H1 (cell line): ENCODE data around the gene LRRC61. TPM values are rescaled to one million over a fixed set of nuclear protein-coding genes. Genes with fewer than 3 reads are reported as not detected.

ENCODE experiments used
- CTCF ChIA-PET: fragments of 300-600 bp; sonication (Branson Sonifier 250); formaldehyde crosslinking; loops from one replicate; lab custom pipeline; 2021; ENCODE audit not compliant: partially characterized antibody; lab: Charles Lee
- POLR2A ChIA-PET: fragments of 300-600 bp; sonication (Branson Sonifier 250); formaldehyde crosslinking; loops from one replicate; lab custom pipeline; 2021; ENCODE audit warnings: inconsistent platforms; ENCODE audit not compliant: partially characterized antibody; lab: Charles Lee
- DNase-seq, 2 experiments: peaks; one replicate each; pipeline versions ENCODE4 v3.0.0 to v3.0.0-alpha.2; 2010 to 2022; ENCODE audit warnings: low spot score in 2 of 2, low read depth in 1 of 2, mixed read lengths in 1 of 2
- FAIRE-seq: peaks from 2 replicates; lab custom pipeline; 2011; peaks lifted over from hg19 to GRCh38; lab: Jason Lieb, UNC
- H2AFZ ChIP-seq: 2 replicates; pipeline ENCODE4 v1.8.1; 2012; ENCODE audit warnings: low read length, inconsistent platforms
- H2AK5ac ChIP-seq: 2 replicates; pipeline ENCODE4 v1.6.1; 2013; ENCODE audit warnings: low read depth, low read length
- H2BK120ac ChIP-seq: replicated peaks from 2 replicates; pipeline ENCODE3; 2013; ENCODE audit warnings: low read depth, low read length, inconsistent platforms
- H2BK12ac ChIP-seq: 2 replicates; pipeline ENCODE4 v1.6.1; 2013; ENCODE audit warnings: low read depth, low read length
- H2BK15ac ChIP-seq: 2 replicates; pipeline ENCODE4 v1.6.1; 2013; ENCODE audit warnings: low read length
- H2BK20ac ChIP-seq: 2 replicates; pipeline ENCODE4 v1.6.1; 2013; ENCODE audit warnings: low read length
- H2BK5ac ChIP-seq: 2 replicates; pipeline ENCODE4 v1.6.1; 2013; ENCODE audit warnings: low read depth, low read length
- H3K14ac ChIP-seq: 2 replicates; pipeline ENCODE4 v1.6.1; 2013; ENCODE audit warnings: inconsistent platforms; ENCODE audit not compliant: insufficient read length
- H3K18ac ChIP-seq: 2 replicates; pipeline ENCODE4 v1.6.1; 2013; ENCODE audit warnings: low read length; ENCODE audit errors: extremely low read depth
- H3K23ac ChIP-seq: 2 replicates; pipeline ENCODE4 v1.6.1; 2013; ENCODE audit warnings: inconsistent platforms; ENCODE audit not compliant: insufficient read length
- H3K23me2 ChIP-seq: 2 replicates; pipeline ENCODE4 v1.6.1; 2013; ENCODE audit warnings: low read depth, low read length
- H3K27ac ChIP-seq: 2 replicates; pipeline ENCODE4 v1.6.1; 2011; ENCODE audit warnings: low read depth, low read length, inconsistent platforms
- H3K27me3 ChIP-seq, 4 experiments: replicated peaks in 1 of 4; 1 replicate in 1 of 4; 2 replicates in 3 of 4; pipeline versions ENCODE4 v1.6.1 to v1.8.1; 2011 to 2013; ENCODE audit warnings: low read length in 3 of 4, mild to moderate bottlenecking in 3 of 4, inconsistent platforms in 2 of 4, mixed read lengths in 2 of 4, moderate library complexity in 1 of 4; ENCODE audit not compliant: control insufficient read depth in 3 of 4, insufficient read depth in 3 of 4; ENCODE audit errors: extremely low read depth in 1 of 4
- H3K36me3 ChIP-seq, 4 experiments: 2 replicates each; pipeline versions ENCODE4 v1.6.1 to v1.8.1; 2011 to 2013; ENCODE audit warnings: mild to moderate bottlenecking in 4 of 4, low read length in 3 of 4, moderate library complexity in 2 of 4, control low read depth in 1 of 4, inconsistent platforms in 1 of 4; ENCODE audit not compliant: insufficient read depth in 4 of 4, control insufficient read depth in 2 of 4
- H3K4ac ChIP-seq: replicated peaks from 2 replicates; pipeline ENCODE3; 2013; ENCODE audit warnings: low read length, low read depth, mixed read lengths, inconsistent platforms; ENCODE audit not compliant: insufficient read length
- H3K4me1 ChIP-seq, 4 experiments: replicated peaks in 1 of 4; 1 replicate in 1 of 4; 2 replicates in 3 of 4; pipeline versions ENCODE4 v1.6.1 to v1.8.1; 2011 to 2013; ENCODE audit warnings: low read length in 3 of 4, inconsistent platforms in 2 of 4, mixed read lengths in 1 of 4; ENCODE audit not compliant: insufficient read depth in 4 of 4, control insufficient read depth in 3 of 4
- H3K4me2 ChIP-seq, 2 experiments: 2 replicates each; pipeline versions ENCODE4 v1.6.1 to v1.8.1; 2011 to 2013; ENCODE audit warnings: low read depth in 2 of 2, low read length in 2 of 2, control low read depth in 1 of 2, inconsistent platforms in 1 of 2, mild to moderate bottlenecking in 1 of 2; ENCODE audit not compliant: insufficient read depth in 1 of 2
- H3K4me3 ChIP-seq, 4 experiments: fragments of 200-600, 300-600 bp in 1 of 4; sonication (generic), shearing (Covaris generic), sonication (Bioruptor Twin) in 1 of 4; 2 replicates each; pipeline versions ENCODE4 v1.5.1 to v1.8.1; 2011 to 2016; ENCODE audit warnings: low read length in 4 of 4, low read depth in 3 of 4, control low read depth in 2 of 4, inconsistent platforms in 2 of 4, mild to moderate bottlenecking in 2 of 4, mixed read lengths in 1 of 4, moderate library complexity in 1 of 4; ENCODE audit not compliant: insufficient read depth in 2 of 4; ENCODE audit errors: extremely low read depth in 1 of 4
- H3K56ac ChIP-seq: replicated peaks from 2 replicates; pipeline ENCODE3; 2013; ENCODE audit warnings: low read depth, mild to moderate bottlenecking, mixed read lengths, low read length, inconsistent platforms; ENCODE audit not compliant: insufficient read length
- H3K79me1 ChIP-seq: 2 replicates; pipeline ENCODE4 v1.6.1; 2013; ENCODE audit warnings: low read depth, low read length, control low read depth
- H3K79me2 ChIP-seq, 2 experiments: 2 replicates each; pipeline versions ENCODE4 v1.6.1 to v1.8.1; 2012 to 2013; ENCODE audit warnings: low read length in 2 of 2, mild to moderate bottlenecking in 2 of 2, inconsistent platforms in 1 of 2; ENCODE audit not compliant: insufficient read depth in 2 of 2, control insufficient read depth in 1 of 2
- H3K9ac ChIP-seq, 4 experiments: replicated peaks in 1 of 4; 1 replicate in 1 of 4; 2 replicates in 3 of 4; pipeline versions ENCODE4 v1.6.1 to v1.8.1; 2011 to 2013; ENCODE audit warnings: low read depth in 3 of 4, low read length in 3 of 4, control low read depth in 2 of 4, mild to moderate bottlenecking in 2 of 4, moderate library complexity in 2 of 4, inconsistent platforms in 1 of 4; ENCODE audit errors: extremely low read depth in 1 of 4
- H3K9me3 ChIP-seq, 2 experiments: 2 replicates each; pipeline versions ENCODE4 v1.6.1 to v1.8.1; 2012 to 2013; ENCODE audit warnings: mild to moderate bottlenecking in 2 of 2, moderate library complexity in 2 of 2, control low read depth in 1 of 2, inconsistent platforms in 1 of 2, low read depth in 1 of 2, low read length in 1 of 2, mixed read lengths in 1 of 2; ENCODE audit not compliant: insufficient read depth in 2 of 2
- H4K20me1 ChIP-seq, 2 experiments: replicated peaks in 1 of 2; 2 replicates each; pipeline versions ENCODE3 to v1.8.1; 2011 to 2013; ENCODE audit warnings: inconsistent platforms in 2 of 2, low read length in 2 of 2, mild to moderate bottlenecking in 1 of 2; ENCODE audit not compliant: insufficient read depth in 2 of 2, control insufficient read depth in 1 of 2
- H4K5ac ChIP-seq: 2 replicates; pipeline ENCODE4 v1.6.1; 2013; ENCODE audit warnings: low read length, low read depth, mixed read lengths, inconsistent platforms; ENCODE audit not compliant: insufficient read length
- H4K8ac ChIP-seq: 2 replicates; pipeline ENCODE4 v1.8.0; 2013; ENCODE audit warnings: mild to moderate bottlenecking, moderate library complexity, low read length, inconsistent platforms; ENCODE audit not compliant: insufficient read depth; ENCODE audit errors: extremely low read depth
- H4K91ac ChIP-seq: replicated peaks from 2 replicates; pipeline ENCODE3; 2013; ENCODE audit warnings: low read length, mixed read lengths, inconsistent platforms; ENCODE audit not compliant: insufficient read length
- BRCA1 ChIP-seq: IDR thresholded peaks from 2 replicates; pipeline ENCODE4 v1.6.1; 2012; ENCODE audit warnings: low read depth, low read length, improper control_type of control experiment
- CEBPB ChIP-seq: IDR thresholded peaks from 2 replicates; pipeline ENCODE4 v1.6.1; 2012; ENCODE audit warnings: low read depth, low read length
- FOSL1 ChIP-seq: IDR thresholded peaks from 2 replicates; pipeline ENCODE4 v1.6.1; 2011; ENCODE audit warnings: mild to moderate bottlenecking, low read depth, low read length, moderate library complexity; ENCODE audit not compliant: insufficient read depth
- GTF2F1 ChIP-seq: IDR thresholded peaks from 2 replicates; pipeline ENCODE4 v1.6.1; 2012; ENCODE audit warnings: low read depth, low read length, improper control_type of control experiment, borderline replicate concordance
- KDM1A ChIP-seq: fragments of 200-600, 300-600 bp; sonication (generic); IDR thresholded peaks from 2 replicates; pipeline ENCODE4 v1.7.1; 2016; ENCODE audit warnings: mild to moderate bottlenecking, low read length, borderline replicate concordance
- KDM4A ChIP-seq: IDR thresholded peaks from one replicate; pipeline ENCODE4 v1.7.1; 2012; ENCODE audit warnings: low read depth, mild to moderate bottlenecking, moderate library complexity, low read length, inconsistent platforms; ENCODE audit not compliant: severe bottlenecking
- PHF8 ChIP-seq: fragments of 200-600 bp; sonication (generic); conservative IDR thresholded peaks from 2 replicates; pipeline ENCODE4 v1.7.1; 2012; ENCODE audit warnings: low read depth, mild to moderate bottlenecking, inconsistent platforms, low read length, moderate library complexity
- POLR2A ChIP-seq, 2 experiments: IDR thresholded peaks; 1 replicate in 1 of 2; 2 replicates in 1 of 2; pipeline ENCODE4 v1.6.1; 2011; ENCODE audit warnings: low read depth in 2 of 2, low read length in 2 of 2, mild to moderate bottlenecking in 2 of 2; ENCODE audit errors: control extremely low read depth in 1 of 2
- POLR2AphosphoS5 ChIP-seq: IDR thresholded peaks from 2 replicates; pipeline ENCODE4 v1.6.1; 2011; ENCODE audit warnings: low read depth, low read length
- SP1 ChIP-seq: IDR thresholded peaks from 2 replicates; pipeline ENCODE4 v1.6.1; 2011; ENCODE audit warnings: low read depth, low read length
- SP2 ChIP-seq: IDR thresholded peaks from 2 replicates; pipeline ENCODE4 v1.6.1; 2012; ENCODE audit warnings: mild to moderate bottlenecking, low read length, inconsistent platforms
- TEAD4 ChIP-seq: IDR thresholded peaks from 2 replicates; pipeline ENCODE4 v1.6.1; 2012; ENCODE audit warnings: low read depth, low read length, inconsistent platforms, mixed read lengths
- WGBS, 2 experiments: shearing (Covaris generic) in 1 of 2; methylation state at CpG; one replicate each; pipeline versions ENCODE4 v1.1.6 to v1.1.7; 2013 to 2015; ENCODE audit warnings: low lambda C conversion rate in 2 of 2, mixed read lengths in 2 of 2, inconsistent platforms in 1 of 2, low coverage in 1 of 2, missing lambda C conversion rate in 1 of 2; ENCODE audit not compliant: insufficient replicate concordance in 2 of 2, insufficient coverage in 1 of 2, insufficient read length in 1 of 2; ENCODE audit errors: extremely low coverage in 1 of 2, missing lambda C conversion rate in 1 of 2; 5-methylcytosine and 5-hydroxymethylcytosine counted together
- polyA plus RNA-seq, 7 experiments: library from polyadenylated mRNA; depleted of rRNA in 3 of 7; stranded (reverse) in 5 of 7; unstranded in 2 of 7; fragments of >200 nt in 5 of 7; fragments of 200-250 nt in 2 of 7; gene quantifications; 1 replicate in 5 of 7; 2 replicates in 1 of 7; 4 replicates in 1 of 7; pipeline versions ENCODE4 v1.2.1 to v1.2.3, GENCODE V29; 2011 to 2013; ENCODE audit warnings: missing spikeins in 2 of 7, mixed read lengths in 2 of 7
- total RNA-seq: library from RNA; stranded (reverse); fragmentation: NEBNext Ultra II Directional; extraction: Animal tissue kit (Norgen Biotek cat#: 25700); gene quantifications from 2 replicates; pipeline ENCODE4 v1.2.1, GENCODE V29; 2021
- TF ChIP-seq, protein P1 (sequence below): IDR thresholded peaks from 2 replicates; pipeline ENCODE4 v1.6.1; 2011; ENCODE audit warnings: low read length, improper control_type of control experiment

LRRC61 gene
- total and polyA plus RNA-seq, 2 of the 8 experiments (the other 6 are each of a cell fraction or from before 2014, with no cell fraction given) = 0.73 to 44.8 TPM

DNA sequence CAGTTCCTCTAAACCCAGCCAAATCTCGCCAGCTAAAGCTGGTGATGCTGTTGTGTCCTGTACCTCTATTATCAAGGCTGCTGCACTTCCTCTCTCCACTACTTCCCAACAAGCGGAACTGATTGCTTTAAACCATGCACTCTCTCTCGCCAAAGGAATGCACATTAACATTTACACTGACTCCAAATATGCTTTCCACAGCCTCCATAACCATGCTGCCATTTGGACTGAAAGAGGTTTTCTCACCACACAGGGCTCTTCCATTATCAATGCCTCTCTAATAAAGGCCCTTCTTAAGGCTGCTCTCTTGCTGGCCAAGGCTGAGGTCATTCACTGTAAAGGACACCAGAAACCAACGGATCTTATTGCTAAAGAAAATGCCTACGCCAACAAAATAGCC, 11.4 kb upstream of the LRRC61 start:
- ChIA-PET CTCF (interaction anchor here (1.9 kb wide), 1 partner anchor 77 kb away, joined by 7 read pairs; no protein-coding TSS in a partner anchor), POLR2A (interaction anchor here (1.2 to 1.4 kb wide), 2 partner anchors 28 to 94 kb away, joined by 3 read pairs; a partner anchor contains a TSS)
- Histone ChIP-seq H4K5ac (no peak overlapping the region), H2BK5ac (no peak overlapping the region), H3K4me3 (no peak overlapping the region), H3K14ac (no peak overlapping the region), H2BK15ac (no peak overlapping the region; the same call in 1 of the 2 replicates), H3K18ac (peak overlapping the region; percentile 26; the same call in 1 of the 2 replicates), H3K27me3 (peaks cover 0 to 6% (median 0%) of the 10 kb centered on the region in 4 experiments; a peak in 2 of 7 replicates), H3K23ac (peak overlapping the region; percentile 32), H3K36me3 (no peaks in the 10 kb centered on the region), H2AFZ (no peak overlapping the region), H3K4me2 (no peak overlapping the region), H4K20me1 (no peaks in the 10 kb centered on the region), H3K4ac (no peak overlapping the region), H3K9ac (no peak overlapping the region), H4K8ac (no peak overlapping the region), H2BK20ac (no peak overlapping the region; the same call in 1 of the 2 replicates), H2BK120ac (no peak overlapping the region), H3K79me2 (no peaks in the 10 kb centered on the region), H3K79me1 (no peaks in the 10 kb centered on the region), H2BK12ac (no peak overlapping the region), H3K27ac (no peak overlapping the region), H3K56ac (no peak overlapping the region), H2AK5ac (no peak overlapping the region), H4K91ac (no peak overlapping the region), H3K9me3 (0 out of 4 replicates have a peak, but pooled peaks cover 0 to 4% of the 10 kb centered on the region in 2 experiments), H3K23me2 (no peaks in the 10 kb centered on the region; the same call in 1 of the 2 replicates), H3K4me1 (peaks cover 0 to 19% (median 8%) of the 10 kb centered on the region in 4 experiments; a peak in 6 of 7 replicates)
- TF ChIP-seq, protein P1, sequence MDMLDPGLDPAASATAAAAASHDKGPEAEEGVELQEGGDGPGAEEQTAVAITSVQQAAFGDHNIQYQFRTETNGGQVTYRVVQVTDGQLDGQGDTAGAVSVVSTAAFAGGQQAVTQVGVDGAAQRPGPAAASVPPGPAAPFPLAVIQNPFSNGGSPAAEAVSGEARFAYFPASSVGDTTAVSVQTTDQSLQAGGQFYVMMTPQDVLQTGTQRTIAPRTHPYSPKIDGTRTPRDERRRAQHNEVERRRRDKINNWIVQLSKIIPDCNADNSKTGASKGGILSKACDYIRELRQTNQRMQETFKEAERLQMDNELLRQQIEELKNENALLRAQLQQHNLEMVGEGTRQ = no peak
- no peak for TF ChIP-seq GTF2F1
- no peak for TF ChIP-seq POLR2AphosphoS5
- TF ChIP-seq SP1 = no peak
- no peak for TF ChIP-seq CEBPB
- TF ChIP-seq TEAD4 = no peak
- no peak for TF ChIP-seq FOSL1
- no peak for TF ChIP-seq BRCA1
- TF ChIP-seq SP2 = no peak
- no peak for TF ChIP-seq POLR2A (IDR thresholded peaks at IDR 0.05; ENCODE audit: control extremely low read depth in 1 of 2, low read depth in 2 of 2, low read length in 2 of 2)
- TF ChIP-seq PHF8 = no peak
- no peak for TF ChIP-seq KDM1A
- no peak for TF ChIP-seq KDM4A
- no peak for DNase-seq
- FAIRE-seq = no peak
- 79% methylated on average over 5 of the region's 5 CpGs; no CpG with 5 or more reads in 1 of the 2 experiments for WGBS, 2 experiments
